Esophagus squamous epithelium (tissue), 5 donors: Measurements from ENCODE around the gene MCRS1. TPM values are rescaled to one million over a fixed set of nuclear protein-coding genes. Genes with fewer than 3 reads are reported as not detected.

Source experiments
- DNase-seq: peaks from one replicate; lab custom pipeline; 2025; lab: John Stamatoyannopoulos, UW
- H3K27ac ChIP-seq, 4 donors: fragments of 200-600 bp; sonication (generic); one replicate each; pipeline ENCODE4 v1.5.1; 2016 to 2019; ENCODE audit warnings: mild to moderate bottlenecking in 1 of 4
- H3K27me3 ChIP-seq, 4 donors: fragments of 200-600 bp; sonication (generic); 1 replicate in 3 of 4; 2 replicates in 1 of 4; pipeline versions ENCODE4 v1.5.1 to v1.6.0; 2017 to 2021; ENCODE audit warnings: antibody characterized with exemption in 1 of 4
- H3K36me3 ChIP-seq, 3 donors: fragments of 200-600 bp; sonication (generic); one replicate each; pipeline ENCODE4 v1.5.1; 2016 to 2019
- H3K4me1 ChIP-seq, 3 donors: fragments of 200-600 bp; sonication (generic); one replicate each; pipeline ENCODE4 v1.5.1; 2017 to 2019
- H3K4me3 ChIP-seq, 4 donors: fragments of 200-600 bp; sonication (generic); 1 replicate in 3 of 4; 2 replicates in 1 of 4; pipeline ENCODE4 v1.5.1; 2016 to 2019; ENCODE audit warnings: mild to moderate bottlenecking in 2 of 4, moderate library complexity in 1 of 4
- H3K9me3 ChIP-seq, 3 donors: fragments of 200-600 bp; sonication (generic); one replicate each; pipeline ENCODE4 v1.5.1; 2016 to 2019
- POLR2A ChIP-seq, 4 donors: fragments of 450-650 bp; IDR thresholded peaks; one replicate each; pipeline ENCODE4 v1.6.1; 2017; ENCODE audit warnings: antibody characterized with exemption in 4 of 4, mild to moderate bottlenecking in 4 of 4, moderate library complexity in 3 of 4
- WGBS, 2 donors: methylation state at CpG; one replicate each; pipeline ENCODE4 v1.1.5; 2018; 5-methylcytosine and 5-hydroxymethylcytosine counted together
- intact Hi-C: fragments of 100-400 bp; cut with DNase I; formaldehyde crosslinking; loops from one replicate; pipeline ENCODE4 v1.15.0; 2022
- total RNA-seq, 4 donors: library from RNA; depleted of rRNA; stranded (reverse); fragments of >200 nt; gene quantifications; one replicate each; pipeline ENCODE4 v1.1.0, GENCODE V29; 2016
- TF ChIP-seq, protein P1 (sequence below), 6 experiments: fragments of 450-650 bp in 4 of 6; fragments of 200-600 bp in 2 of 6; sonication (generic) in 2 of 6; IDR thresholded peaks; one replicate each; pipeline ENCODE4 v1.5.1; 2016 to 2019; ENCODE audit warnings: antibody characterized with exemption in 6 of 6, mild to moderate bottlenecking in 4 of 6, moderate library complexity in 4 of 6
- donor health status: DM: yes; HTN: yes; CAD: no.

The MCRS1 gene
- total RNA-seq, 4 donors from 2014 or later, result 38.8 to 54.2 (median 45.0) TPM

DNA sequence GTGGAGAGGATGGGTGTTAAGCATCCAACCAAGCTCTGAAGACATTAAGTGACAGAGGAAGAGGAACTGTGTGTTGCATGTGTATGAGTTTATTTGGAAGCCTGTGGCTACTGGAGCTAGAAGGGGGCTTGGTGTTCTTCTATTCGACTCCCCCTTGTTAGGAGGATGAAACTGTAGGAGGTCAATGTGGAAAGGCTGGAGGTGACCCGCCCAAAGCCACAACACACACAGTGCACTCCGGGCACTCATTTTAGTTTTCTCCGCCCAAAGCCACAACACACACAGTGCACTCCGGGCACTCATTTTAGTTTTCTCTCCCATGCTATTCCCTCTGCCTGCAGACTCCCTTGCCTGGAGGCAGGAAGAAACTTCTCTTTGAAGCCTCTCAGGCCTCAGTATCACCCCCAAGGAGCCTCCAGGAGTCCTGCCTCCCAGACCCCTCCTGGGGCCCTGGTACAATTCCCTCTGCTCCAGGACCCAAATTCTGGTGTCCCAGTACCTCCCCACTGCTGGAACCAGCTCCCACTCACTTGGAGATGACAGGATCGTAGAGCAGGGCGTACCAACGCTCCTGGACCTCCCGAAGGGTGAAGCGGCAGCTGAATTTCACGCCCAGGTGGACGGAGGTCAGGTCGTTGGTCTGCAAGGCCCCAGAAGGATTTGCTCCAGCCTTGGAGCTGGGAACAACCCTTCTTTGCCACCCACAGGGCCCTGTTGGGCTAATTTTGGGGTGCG is 3.8 kb downstream of the MCRS1 start:
- TF ChIP-seq POLR2A (IDR thresholded peaks at IDR 0.05), result no peak
- TF ChIP-seq, protein P1, sequence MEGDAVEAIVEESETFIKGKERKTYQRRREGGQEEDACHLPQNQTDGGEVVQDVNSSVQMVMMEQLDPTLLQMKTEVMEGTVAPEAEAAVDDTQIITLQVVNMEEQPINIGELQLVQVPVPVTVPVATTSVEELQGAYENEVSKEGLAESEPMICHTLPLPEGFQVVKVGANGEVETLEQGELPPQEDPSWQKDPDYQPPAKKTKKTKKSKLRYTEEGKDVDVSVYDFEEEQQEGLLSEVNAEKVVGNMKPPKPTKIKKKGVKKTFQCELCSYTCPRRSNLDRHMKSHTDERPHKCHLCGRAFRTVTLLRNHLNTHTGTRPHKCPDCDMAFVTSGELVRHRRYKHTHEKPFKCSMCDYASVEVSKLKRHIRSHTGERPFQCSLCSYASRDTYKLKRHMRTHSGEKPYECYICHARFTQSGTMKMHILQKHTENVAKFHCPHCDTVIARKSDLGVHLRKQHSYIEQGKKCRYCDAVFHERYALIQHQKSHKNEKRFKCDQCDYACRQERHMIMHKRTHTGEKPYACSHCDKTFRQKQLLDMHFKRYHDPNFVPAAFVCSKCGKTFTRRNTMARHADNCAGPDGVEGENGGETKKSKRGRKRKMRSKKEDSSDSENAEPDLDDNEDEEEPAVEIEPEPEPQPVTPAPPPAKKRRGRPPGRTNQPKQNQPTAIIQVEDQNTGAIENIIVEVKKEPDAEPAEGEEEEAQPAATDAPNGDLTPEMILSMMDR (IDR thresholded peaks at IDR 0.05), result no peak
- no peak overlapping the region for H3K27ac ChIP-seq
- DNase-seq, result no peak
- H3K27me3 ChIP-seq, result no peaks in the 10 kb centered on the region
- H3K4me3 ChIP-seq, result no peak overlapping the region
- 86 to 88% methylated on average over 8 to 9 of the region's 14 CpGs for WGBS, 2 donors
- H3K9me3 ChIP-seq, result no peaks in the 10 kb centered on the region
- H3K4me1 ChIP-seq, result peaks cover 16 to 50% (median 17%) of the 10 kb centered on the region in 3 donors
- intact Hi-C loops, result no loop called here
- peaks cover 23 to 71% (median 47%) of the 10 kb centered on the region in 3 donors for H3K36me3 ChIP-seq

DNA sequence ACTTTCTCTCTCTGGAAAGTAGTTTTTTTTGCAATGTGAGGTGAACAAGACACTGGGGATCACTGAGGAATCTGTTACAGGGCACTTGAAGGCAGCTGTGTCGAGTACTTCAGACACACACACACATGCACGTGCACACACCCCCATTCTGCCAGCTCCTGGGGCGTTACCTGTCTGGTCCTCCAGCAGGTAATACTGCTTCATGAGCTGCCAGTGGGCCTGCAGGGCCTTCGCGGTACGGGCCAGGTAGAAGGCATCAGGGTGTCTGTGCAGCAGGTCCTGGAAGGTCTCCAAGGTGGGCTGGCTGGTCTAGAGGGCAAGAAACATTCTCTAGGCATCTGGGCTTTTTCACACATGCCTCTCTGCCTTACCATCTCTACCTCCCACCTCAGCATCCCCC is 5.1 kb downstream of the MCRS1 start:
- Histone ChIP-seq H3K4me3 (no peak overlapping the region), H3K4me1 (peaks cover 11 to 42% (median 11%) of the 10 kb centered on the region in 3 donors), H3K36me3 (peaks cover 31 to 84% (median 56%) of the 10 kb centered on the region in 3 donors), H3K27me3 (no peaks in the 10 kb centered on the region), H3K9me3 (no peaks in the 10 kb centered on the region), H3K27ac (no peak overlapping the region)
- intact Hi-C loops, result no loop called here
- TF ChIP-seq, protein P1 (IDR thresholded peaks at IDR 0.05), result no peak
- TF ChIP-seq POLR2A (IDR thresholded peaks at IDR 0.05), result no peak
- no peak for DNase-seq
- 70 to 87% methylated on average over 4 to 6 of the region's 6 CpGs for WGBS, 2 donors

DNA sequence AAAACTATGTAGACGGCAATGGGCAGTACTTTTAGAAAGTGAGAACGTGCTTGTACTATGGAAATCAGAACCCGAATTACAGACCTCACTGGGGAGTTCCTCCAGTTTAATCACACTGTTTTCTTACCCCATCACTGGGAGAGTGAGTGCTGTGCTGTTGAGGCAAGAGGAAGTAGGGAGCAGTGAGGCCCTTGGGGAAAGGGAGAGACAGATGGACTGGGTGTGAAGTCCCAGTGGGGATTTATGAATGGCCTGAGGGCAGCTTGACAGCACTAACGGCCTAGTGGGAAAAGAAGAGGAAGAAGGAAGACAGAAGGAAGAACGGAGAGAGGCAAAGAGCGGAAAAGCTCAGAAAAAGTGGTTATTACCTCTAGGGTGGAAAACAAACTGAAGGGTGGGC is 5.7 kb downstream of the MCRS1 start:
- Histone ChIP-seq H3K4me1 (peaks cover 8 to 40% (median 11%) of the 10 kb centered on the region in 3 donors), H3K27ac (no peak overlapping the region), H3K9me3 (no peaks in the 10 kb centered on the region), H3K36me3 (peaks cover 31 to 90% (median 56%) of the 10 kb centered on the region in 3 donors), H3K4me3 (no peak overlapping the region), H3K27me3 (no peaks in the 10 kb centered on the region)
- TF ChIP-seq POLR2A (IDR thresholded peaks at IDR 0.05), result no peak
- TF ChIP-seq, protein P1 (IDR thresholded peaks at IDR 0.05), result no peak
- WGBS, 2 donors, result 75 to 78% methylated on average over 6 of the region's 6 CpGs
- intact Hi-C loops, result no loop called here
- DNase-seq, result no peak

DNA sequence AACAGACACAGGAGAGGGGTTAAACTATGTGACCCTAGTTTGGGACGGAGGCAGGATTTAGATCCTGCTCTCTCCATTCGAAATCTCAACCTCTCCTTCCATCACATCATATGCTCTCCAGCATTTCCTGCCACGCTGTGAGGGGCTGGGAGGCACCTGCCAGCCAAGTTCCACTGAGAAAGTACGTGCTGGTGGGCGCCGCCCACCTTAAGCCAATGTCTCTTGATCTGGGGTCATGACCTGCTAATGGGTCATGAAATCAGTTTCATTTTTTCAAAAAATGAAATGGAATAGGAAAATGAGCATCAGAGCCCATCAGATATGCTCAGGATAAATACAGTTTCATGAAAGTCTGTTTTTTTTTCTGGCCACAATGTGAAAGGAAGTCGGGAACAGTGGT is 7.2 kb downstream of the MCRS1 start:
- peaks cover 0 to 24% (median 0%) of the 10 kb centered on the region in 3 donors for H3K4me1 ChIP-seq
- no peak for DNase-seq
- no peaks in the 10 kb centered on the region for H3K27me3 ChIP-seq
- WGBS, 2 donors, result 84 to 95% methylated on average over 7 of the region's 7 CpGs
- no peaks in the 10 kb centered on the region for H3K9me3 ChIP-seq
- H3K4me3 ChIP-seq, result no peak overlapping the region
- H3K36me3 ChIP-seq, result peaks cover 31 to 100% (median 56%) of the 10 kb centered on the region in 3 donors
- TF ChIP-seq, protein P1 (IDR thresholded peaks at IDR 0.05), result no peak
- TF ChIP-seq POLR2A (IDR thresholded peaks at IDR 0.05), result no peak
- H3K27ac ChIP-seq, result no peak overlapping the region
- intact Hi-C loops, result no loop called here

DNA sequence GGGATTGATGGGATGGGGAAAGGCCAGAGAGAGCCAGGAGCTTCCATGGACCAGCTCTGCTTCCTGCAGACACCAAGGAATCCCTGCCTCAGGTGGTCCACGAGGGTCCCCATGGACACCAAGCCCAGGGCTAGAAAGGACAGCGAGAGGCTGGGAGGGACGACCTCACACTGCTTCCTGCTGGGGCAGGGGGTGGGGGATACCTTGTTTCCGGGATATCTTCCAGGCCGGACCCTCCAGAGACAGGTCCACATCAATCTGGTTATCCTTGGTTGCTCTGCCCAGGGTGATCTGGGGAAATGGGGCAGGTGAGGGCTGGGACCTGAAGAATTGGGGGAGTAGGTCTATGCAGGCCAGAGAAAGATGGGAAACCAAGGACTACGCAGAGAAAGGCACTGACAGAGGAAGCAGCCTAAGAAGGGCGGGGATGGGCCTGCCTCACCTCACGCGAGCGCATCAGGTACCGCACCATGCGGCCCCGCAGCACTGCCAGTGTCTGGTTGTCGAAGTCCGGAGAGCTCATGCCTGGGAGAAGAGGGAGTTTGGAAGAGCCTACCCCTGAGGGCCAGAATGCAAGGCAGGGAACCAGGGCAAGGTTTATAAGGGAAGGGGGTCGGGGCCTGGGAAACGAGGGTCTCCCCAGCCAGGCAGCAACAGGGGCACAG is 8.8 kb downstream of the MCRS1 start:
- WGBS, 2 donors, result 94 to 95% methylated on average over 16 of the region's 17 CpGs
- H3K4me3 ChIP-seq, result no peak overlapping the region
- TF ChIP-seq, protein P1 (IDR thresholded peaks at IDR 0.05), result no peak
- no peak for TF ChIP-seq POLR2A (IDR thresholded peaks at IDR 0.05)
- H3K36me3 ChIP-seq, result peaks cover 26 to 86% (median 43%) of the 10 kb centered on the region in 3 donors
- no peaks in the 10 kb centered on the region for H3K27me3 ChIP-seq
- DNase-seq, result no peak
- intact Hi-C loops, result no loop called here
- H3K9me3 ChIP-seq, result no peaks in the 10 kb centered on the region
- no peak overlapping the region for H3K27ac ChIP-seq
- H3K4me1 ChIP-seq, result peaks cover 0 to 12% (median 0%) of the 10 kb centered on the region in 3 donors
